GM18526 (cell line): Measurements from ENCODE around the gene PTPRD.

ENCODE experiments used
- POLR2A ChIP-seq: IDR thresholded peaks from 3 replicates; pipeline ENCODE4 v1.6.1; 2011; ENCODE audit not compliant: insufficient read length; ENCODE audit errors: extremely low read depth

PTPRD gene

GRCh38 chr9:8907868-8908267 is 1704.9 kb downstream of the PTPRD start:
- TF ChIP-seq POLR2A = no peak

- no peak for TF ChIP-seq POLR2A
These were observed 1707.1 kb downstream of the PTPRD start for GRCh38 chr9:8905731-8906130.

GRCh38 chr9:8904771-8905515 is 1707.9 kb downstream of the PTPRD start:
- TF ChIP-seq POLR2A = no peak

DNA sequence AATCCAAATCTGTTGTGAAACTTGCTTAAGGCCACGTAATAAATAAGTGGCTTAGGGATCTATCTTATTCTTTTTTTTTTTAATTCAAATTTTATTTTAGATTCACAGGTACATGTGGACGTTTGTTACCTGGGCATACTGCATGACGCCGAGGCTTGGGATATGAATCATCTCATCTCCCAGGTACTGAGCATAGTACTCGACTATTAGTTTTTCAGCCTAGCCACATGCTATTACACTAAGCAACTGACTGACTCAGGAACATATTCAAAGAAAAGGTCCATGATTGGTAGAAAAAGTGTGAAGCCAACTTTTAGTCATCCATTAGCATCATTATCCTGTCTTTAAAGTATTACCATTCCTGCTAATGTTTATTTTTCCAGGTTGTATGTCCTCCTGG is 1709.7 kb downstream of the PTPRD start:
- no peak for TF ChIP-seq POLR2A

- TF ChIP-seq POLR2A = no peak
These were observed 1711.7 kb downstream of the PTPRD start for GRCh38 chr9:8901146-8901545.

DNA sequence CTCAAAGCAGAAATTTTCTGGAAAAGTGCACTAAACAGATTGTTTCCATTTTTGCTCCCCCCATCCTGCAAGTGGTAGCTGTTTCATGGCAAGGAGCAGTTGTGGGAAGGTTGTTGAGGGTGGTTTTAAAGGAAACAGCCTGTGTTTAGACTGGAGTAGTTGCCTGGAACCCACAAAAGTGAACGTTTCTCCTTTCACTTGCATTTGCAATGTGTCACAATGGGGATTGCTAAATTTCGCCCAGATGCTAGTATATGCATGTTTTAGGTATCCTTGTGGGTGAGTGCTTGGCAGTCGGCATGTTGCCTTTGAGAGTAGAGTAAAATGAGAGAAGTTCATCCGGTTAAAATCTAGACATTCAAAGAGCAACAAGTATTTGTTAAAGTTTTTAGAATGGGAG is 1713.3 kb downstream of the PTPRD start:
- no peak for TF ChIP-seq POLR2A

- TF ChIP-seq POLR2A = no peak
These were observed 1717.0 kb downstream of the PTPRD start for GRCh38 chr9:8895861-8896224.

GRCh38 chr9:8895106-8895860 is 1717.5 kb downstream of the PTPRD start:
- TF ChIP-seq POLR2A = no peak

- no peak for TF ChIP-seq POLR2A
These were observed 1722.1 kb downstream of the PTPRD start for GRCh38 chr9:8890695-8891094.

GRCh38 chr9:8889100-8889499 is 1723.7 kb downstream of the PTPRD start:
- TF ChIP-seq POLR2A = no peak

GRCh38 chr9:8888591-8888990 is 1724.2 kb downstream of the PTPRD start:
- no peak for TF ChIP-seq POLR2A

- no peak for TF ChIP-seq POLR2A
These were observed 1725.4 kb downstream of the PTPRD start for GRCh38 chr9:8887369-8887768.

- TF ChIP-seq POLR2A = no peak
These were observed 1729.5 kb downstream of the PTPRD start for GRCh38 chr9:8883321-8883720.

GRCh38 chr9:8880060-8880459 is 1732.7 kb downstream of the PTPRD start:
- TF ChIP-seq POLR2A = no peak

DNA sequence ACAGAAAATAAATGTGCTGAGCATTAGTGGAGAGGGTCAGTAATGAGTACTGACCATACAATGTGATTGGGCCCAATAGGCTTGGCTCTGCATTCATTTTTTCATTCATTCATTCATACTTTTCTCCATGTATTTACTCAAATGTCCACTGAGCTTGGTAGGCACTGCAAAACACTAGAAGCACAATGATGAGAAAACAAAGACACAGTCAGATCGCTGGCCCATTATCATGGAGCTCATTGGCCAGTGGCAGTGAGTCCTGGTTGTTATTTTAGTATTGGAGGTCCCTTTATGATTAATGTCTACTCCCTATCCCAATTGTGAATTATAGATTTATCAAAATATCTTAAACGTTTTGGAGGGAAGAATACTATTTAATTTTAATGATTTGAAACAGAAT is 1733.5 kb downstream of the PTPRD start:
- no peak for TF ChIP-seq POLR2A

- no peak for TF ChIP-seq POLR2A
These were observed 1734.9 kb downstream of the PTPRD start for GRCh38 chr9:8877753-8878494.

- TF ChIP-seq POLR2A = no peak
These were observed 1736.5 kb downstream of the PTPRD start for GRCh38 chr9:8876303-8876702.

- TF ChIP-seq POLR2A = no peak
These were observed 1738.3 kb downstream of the PTPRD start for GRCh38 chr9:8874482-8874881.
